HEK293T (cell line): ENCODE results near the gene OXCT2.

Source experiments
- CTCF ChIA-PET: fragments of 350-600 bp; formaldehyde crosslinking; extraction: SDS; loops from one replicate; lab custom pipeline; 2021; ENCODE audit warnings: antibody characterized with exemption, inconsistent platforms; lab: Yijun Ruan, JAX
- POLR2A ChIA-PET: fragments of 350-600 bp; formaldehyde crosslinking; extraction: SDS; loops from one replicate; lab custom pipeline; 2020; ENCODE audit warnings: antibody characterized with exemption, inconsistent platforms; lab: Yijun Ruan, JAX
- DNase-seq: peaks from one replicate; pipeline ENCODE4 v3.0.0; 2012; ENCODE audit warnings: mixed read lengths; ENCODE audit errors: extremely low spot score
- ARNT ChIP-seq: fragments of 450-650 bp; IDR thresholded peaks from 2 replicates; pipeline ENCODE4 v1.6.1; 2017; ENCODE audit warnings: mild to moderate bottlenecking
- BHLHE40 ChIP-seq: fragments of 450-650 bp; IDR thresholded peaks from 2 replicates; pipeline ENCODE4 v1.6.1; 2016; ENCODE audit warnings: mild to moderate bottlenecking, moderate library complexity, borderline replicate concordance
- CTBP1 ChIP-seq: fragments of 450-650 bp; IDR thresholded peaks from 2 replicates; pipeline ENCODE4 v1.6.1; 2016; ENCODE audit warnings: borderline replicate concordance
- ELF4 ChIP-seq: fragments of 450-650 bp; IDR thresholded peaks from 2 replicates; pipeline ENCODE4 v1.6.1; 2017; ENCODE audit warnings: antibody characterized with exemption
- FOXA1 ChIP-seq: fragments of 450-650 bp; IDR thresholded peaks from 2 replicates; pipeline ENCODE4 v1.6.1; 2016; ENCODE audit warnings: mild to moderate bottlenecking
- FOXK2 ChIP-seq: fragments of 450-650 bp; IDR thresholded peaks from 2 replicates; pipeline ENCODE4 v1.6.1; 2016; ENCODE audit warnings: mild to moderate bottlenecking
- FOXM1 ChIP-seq: fragments of 450-650 bp; IDR thresholded peaks from 2 replicates; pipeline ENCODE4 v1.6.1; 2017; ENCODE audit warnings: mild to moderate bottlenecking, borderline replicate concordance
- HDGF ChIP-seq: fragments of 450-650 bp; IDR thresholded peaks from 2 replicates; pipeline ENCODE4 v1.6.1; 2017; ENCODE audit warnings: antibody characterized with exemption, borderline replicate concordance
- L3MBTL2 ChIP-seq: fragments of 450-650 bp; conservative IDR thresholded peaks from 2 replicates; pipeline ENCODE4 v1.6.1; 2016; ENCODE audit warnings: mild to moderate bottlenecking
- LEF1 ChIP-seq: fragments of 450-650 bp; IDR thresholded peaks from 2 replicates; pipeline ENCODE4 v1.6.1; 2017; ENCODE audit warnings: mild to moderate bottlenecking, borderline replicate concordance
- NFRKB ChIP-seq: fragments of 450-650 bp; IDR thresholded peaks from 2 replicates; pipeline ENCODE4 v1.6.1; 2016; ENCODE audit warnings: mild to moderate bottlenecking, moderate library complexity
- PKNOX1 ChIP-seq: fragments of 450-650 bp; IDR thresholded peaks from 2 replicates; pipeline ENCODE4 v1.6.1; 2016
- SP1 ChIP-seq: fragments of 450-650 bp; IDR thresholded peaks from 2 replicates; pipeline ENCODE4 v1.6.1; 2017
- SUZ12 ChIP-seq: fragments of 450-650 bp; IDR thresholded peaks from 2 replicates; pipeline ENCODE4 v1.6.1; 2016; ENCODE audit warnings: mild to moderate bottlenecking
- TARDBP ChIP-seq: fragments of 450-650 bp; IDR thresholded peaks from 2 replicates; pipeline ENCODE4 v1.6.1; 2016
- ZNF384 ChIP-seq: fragments of 450-650 bp; IDR thresholded peaks from 2 replicates; pipeline ENCODE4 v1.6.1; 2016

OXCT2 gene

GRCh38 chr1:39753132-39754025 is 17.8 kb downstream of the OXCT2 start:
- DNase-seq, result no peak
- TF ChIP-seq SUZ12 (no peak), BHLHE40 (no peak), SP1 (no peak), TARDBP (no peak), L3MBTL2 (no peak), HDGF (no peak)
- CTCF ChIA-PET, result no interaction called here
- POLR2A ChIA-PET, result interaction anchor here (0.6 to 0.9 kb wide), 2 partner anchors 14 to 691 kb away, joined by 3 to 4 read pairs; no protein-coding TSS in a partner anchor

- CTCF ChIA-PET, result no interaction called here
- TF ChIP-seq ELF4 (no peak), ARNT (no peak), HDGF (no peak), LEF1 (no peak), FOXM1 (no peak), L3MBTL2 (no peak), SUZ12 (no peak), BHLHE40 (no peak), CTBP1 (no peak), TARDBP (no peak), PKNOX1 (no peak), NFRKB (no peak), ZNF384 (no peak), FOXA1 (no peak), SP1 (no peak), FOXK2 (no peak)
Measured at GRCh38 chr1:39752703-39753102, 18.4 kb downstream of the OXCT2 start.

GRCh38 chr1:39751595-39751994 is 19.6 kb downstream of the OXCT2 start:
- POLR2A ChIA-PET, result no interaction called here
- no peak for DNase-seq
- TF ChIP-seq FOXK2, result no peak
- no peak for TF ChIP-seq SP1
- TF ChIP-seq FOXM1, result no peak
- TF ChIP-seq ZNF384, result no peak
- CTCF ChIA-PET, result no interaction called here

More at GRCh38 chr1:39752703-39753102, 18.4 kb downstream of the OXCT2 start:
- no peak for DNase-seq
- POLR2A ChIA-PET, result no interaction called here

GRCh38 chr1:39745016-39745670 is 26.0 kb downstream of the OXCT2 start:
- CTCF ChIA-PET, result no interaction called here
- POLR2A ChIA-PET, result no interaction called here
- no peak for DNase-seq
- TF ChIP-seq NFRKB (no peak), PKNOX1 (no peak), SP1 (no peak), BHLHE40 (no peak), CTBP1 (no peak), FOXM1 (no peak)

- TF ChIP-seq TARDBP, result no peak
- TF ChIP-seq PKNOX1, result no peak
- no peak for TF ChIP-seq ARNT
- no peak for TF ChIP-seq LEF1
- TF ChIP-seq BHLHE40, result no peak
- TF ChIP-seq SP1, result no peak
- no peak for TF ChIP-seq SUZ12
- 0 out of 2 replicates have a peak, but pooled peaks have one; percentile 8 for TF ChIP-seq ELF4
- TF ChIP-seq L3MBTL2, result peak; percentile 89
- TF ChIP-seq NFRKB, result no peak
- CTCF ChIA-PET, result interaction anchor here (1.1 kb wide), 1 partner anchor 61 kb away, joined by 4 read pairs; no protein-coding TSS in a partner anchor
- POLR2A ChIA-PET, result interaction anchor here (0.6 to 2.1 kb wide), 23 partner anchors 9 to 302 kb away, joined by 3 to 15 read pairs (median 4); partner anchors contain the start of genes BMP8B, CAP1, HPCAL4 and NT5C1A
- DNase-seq, result peak; percentile 96
Measured at GRCh38 chr1:39738622-39739366, 32.4 kb downstream of the OXCT2 start, which contains the start of gene PPIE. Gene PPIE (plus strand): TSS chr1:39738882. CDS start chr1:39738901, 19 bp downstream.
